Fibroblast of the aortic adventitia (primary cell): ENCODE data around the gene CAMK2B. TPM values are rescaled to one million over a fixed set of nuclear protein-coding genes. Genes with fewer than 3 reads are reported as not detected.
"Not testable (repeated sequence)": the region's sequence is repeated elsewhere in the genome, so short reads cannot be mapped to it uniquely, and the experiment has no call there.

Experiments
- DNase-seq: peaks from one replicate; pipeline ENCODE4 v3.0.0-alpha.2; 2010; ENCODE audit warnings: low read depth
- H3K4me3 ChIP-seq: 2 replicates; pipeline ENCODE4 v1.5.1; 2011; ENCODE audit warnings: low read depth, mild to moderate bottlenecking, control low read depth, low read length, moderate library complexity
- CTCF ChIP-seq: IDR thresholded peaks from 2 replicates; pipeline ENCODE4 v1.5.1; 2011; ENCODE audit warnings: mild to moderate bottlenecking, low read length, control low read depth, inconsistent platforms; ENCODE audit not compliant: insufficient read depth
- total RNA-seq: library from RNA; depleted of rRNA; stranded (reverse); fragments of >200 nt; gene quantifications from 2 replicates; pipeline ENCODE4 v1.2.3, GENCODE V29; 2012; ENCODE audit warnings: low replicate concordance

Gene CAMK2B
- total RNA-seq, 1 donor, result 6.4 TPM

- no peak for DNase-seq
- H3K4me3 ChIP-seq, result no peak overlapping the region
- no peak for TF ChIP-seq CTCF
These were observed 148.9 kb downstream of the CAMK2B start for GRCh38 chr7:44176486-44176885.

- TF ChIP-seq CTCF, result no peak
- no peak overlapping the region for H3K4me3 ChIP-seq
- DNase-seq, result no peak
These were observed 149.7 kb downstream of the CAMK2B start for GRCh38 chr7:44175730-44176129.

- H3K4me3 ChIP-seq, DNase-seq: not testable (repeated sequence)
These were observed 150.8 kb downstream of the CAMK2B start for GRCh38 chr7:44174694-44174948.

- no peak for TF ChIP-seq CTCF
- no peak for DNase-seq
- H3K4me3 ChIP-seq, result no peak overlapping the region
These were observed 151.3 kb downstream of the CAMK2B start for GRCh38 chr7:44173911-44174693.

- DNase-seq, result no peak
- TF ChIP-seq CTCF, result no peak
- no peak overlapping the region for H3K4me3 ChIP-seq
These were observed 152.5 kb downstream of the CAMK2B start for GRCh38 chr7:44172803-44173424.

GRCh38 chr7:44172352-44172751 lies 153.0 kb downstream of the CAMK2B start:
- no peak for DNase-seq

GRCh38 chr7:44171901-44172300 lies 153.5 kb downstream of the CAMK2B start:
- not testable (repeated sequence) for DNase-seq

More at GRCh38 chr7:44172352-44172751, 153.0 kb downstream of the CAMK2B start:
- no peak for TF ChIP-seq CTCF
- no peak overlapping the region for H3K4me3 ChIP-seq

GRCh38 chr7:44167920-44168319 lies 157.5 kb downstream of the CAMK2B start:
- no peak for DNase-seq
- TF ChIP-seq CTCF, result no peak
- H3K4me3 ChIP-seq, result no peak overlapping the region

More at GRCh38 chr7:44171901-44172300, 153.5 kb downstream of the CAMK2B start:
- not testable (repeated sequence) for H3K4me3 ChIP-seq
